ENCODE measurements around the gene CCDC74B. TPM values are rescaled to one million over a fixed set of nuclear protein-coding genes. Genes with fewer than 3 reads are reported as not detected.

Gene CCDC74B
- total RNA-seq, 1 donor from 2014 or later: 10.9 TPM

Other genes starting within 250 kb of the CCDC74B start
- gene RAB6C, start 165.4 kb downstream of the CCDC74B start, total RNA-seq: 0.24 TPM in 1 of 2 replicates, not detected in the other
- gene POTEF, start 15.9 kb downstream of the CCDC74B start, total RNA-seq: 34.0 and 37.8 TPM in 2 replicates
- gene SMPD4, start 36.5 kb upstream of the CCDC74B start, total RNA-seq: 86.0 and 93.8 TPM in 2 replicates
- 190 and 207 TPM in 2 replicates for gene MZT2B, start 37.1 kb upstream of the CCDC74B start, total RNA-seq
- gene TUBA3E, start 53.3 kb upstream of the CCDC74B start, total RNA-seq: not detected in 2 replicates
- gene IMP4, start 197.8 kb upstream of the CCDC74B start, total RNA-seq: 43.0 and 44.8 TPM in 2 replicates
- gene PTPN18, start 210.9 kb upstream of the CCDC74B start, total RNA-seq: 47.5 and 50.0 TPM in 2 replicates